ENCODE measurements around the gene NFU1. TPM values are rescaled to one million over a fixed set of nuclear protein-coding genes. Genes with fewer than 3 reads are reported as not detected.

The NFU1 gene
- total and polyA plus RNA-seq, 2 of the 13 experiments (the other 11 are each of a cell fraction or from before 2014, with no cell fraction given) = 39.1 to 84.0 TPM

- TF ChIP-seq LCORL (IDR thresholded peaks at IDR 0.05) (no peak), LCORL (CRISPR knock-in tag; IDR thresholded peaks at IDR 0.05) (peak; percentile 52; the same call in 1 of the 2 replicates), ZNF570 (CRISPR knock-in tag; IDR thresholded peaks at IDR 0.05; ENCODE audit: borderline replicate concordance) (0 out of 2 replicates have a peak, but pooled peaks have one; percentile 71), ZNF749 (CRISPR knock-in tag; IDR thresholded peaks at IDR 0.05; ENCODE audit: borderline replicate concordance) (no peak; the same call in 1 of the 2 replicates), ZNF598 (CRISPR knock-in tag; IDR thresholded peaks at IDR 0.05; ENCODE audit: borderline replicate concordance) (peak; percentile 25; the same call in 1 of the 2 replicates), KLF12 (CRISPR knock-in tag; IDR thresholded peaks at IDR 0.05; ENCODE audit: borderline replicate concordance) (peak; percentile 76; the same call in 1 of the 2 replicates), BRD4 (CRISPR knock-in tag; IDR thresholded peaks at IDR 0.05) (peak; percentile 83), ZNF816 (CRISPR knock-in tag; IDR thresholded peaks at IDR 0.05; ENCODE audit: borderline replicate concordance) (peak; percentile 78; the same call in 1 of the 2 replicates), KMT2B (CRISPR knock-in tag; IDR thresholded peaks at IDR 0.05) (peak; percentile 86), KDM6A (CRISPR knock-in tag; IDR thresholded peaks at IDR 0.05; ENCODE audit: low read depth) (no peak), KLF6 (CRISPR knock-in tag; IDR thresholded peaks at IDR 0.05) (peak; percentile 90), PHB2 (IDR thresholded peaks at IDR 0.05; ENCODE audit: partially characterized antibody) (no peak), ZGPAT (CRISPR knock-in tag; IDR thresholded peaks at IDR 0.05) (peak; percentile 79), FOXM1 (CRISPR knock-in tag; IDR thresholded peaks at IDR 0.05) (peak; percentile 58; the same call in 1 of the 2 replicates), ZNF260 (CRISPR knock-in tag; IDR thresholded peaks at IDR 0.05; ENCODE audit: borderline replicate concordance, low read depth) (no peak), HMG20A (CRISPR knock-in tag; IDR thresholded peaks at IDR 0.05; ENCODE audit: borderline replicate concordance) (no peak; the same call in 1 of the 2 replicates), ZNF20 (CRISPR knock-in tag; IDR thresholded peaks at IDR 0.05) (0 out of 2 replicates have a peak, but pooled peaks have one; percentile 13), MXI1 (IDR thresholded peaks at IDR 0.05; ENCODE audit: borderline replicate concordance, low read depth, low read length) (peak; percentile 89; the same call in 1 of the 3 replicates), NCOR1 (IDR thresholded peaks at IDR 0.05; ENCODE audit: borderline replicate concordance, low read length) (0 out of 2 replicates have a peak, but pooled peaks have one; percentile 14), ZNF616 (CRISPR knock-in tag; IDR thresholded peaks at IDR 0.05; ENCODE audit: low read depth) (peak; percentile 94), JUN (CRISPR knock-in tag; IDR thresholded peaks at IDR 0.05) (peak; percentile 39; the same call in 1 of the 2 replicates), ATM (IDR thresholded peaks at IDR 0.05; ENCODE audit: borderline replicate concordance) (no peak)
- TF ChIP-seq, protein P1, sequence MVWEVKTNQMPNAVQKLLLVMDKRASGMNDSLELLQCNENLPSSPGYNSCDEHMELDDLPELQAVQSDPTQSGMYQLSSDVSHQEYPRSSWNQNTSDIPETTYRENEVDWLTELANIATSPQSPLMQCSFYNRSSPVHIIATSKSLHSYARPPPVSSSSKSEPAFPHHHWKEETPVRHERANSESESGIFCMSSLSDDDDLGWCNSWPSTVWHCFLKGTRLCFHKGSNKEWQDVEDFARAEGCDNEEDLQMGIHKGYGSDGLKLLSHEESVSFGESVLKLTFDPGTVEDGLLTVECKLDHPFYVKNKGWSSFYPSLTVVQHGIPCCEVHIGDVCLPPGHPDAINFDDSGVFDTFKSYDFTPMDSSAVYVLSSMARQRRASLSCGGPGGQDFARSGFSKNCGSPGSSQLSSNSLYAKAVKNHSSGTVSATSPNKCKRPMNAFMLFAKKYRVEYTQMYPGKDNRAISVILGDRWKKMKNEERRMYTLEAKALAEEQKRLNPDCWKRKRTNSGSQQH (CRISPR knock-in tag; IDR thresholded peaks at IDR 0.05; ENCODE audit: low read depth) = no peak
- TF ChIP-seq, protein P2, sequence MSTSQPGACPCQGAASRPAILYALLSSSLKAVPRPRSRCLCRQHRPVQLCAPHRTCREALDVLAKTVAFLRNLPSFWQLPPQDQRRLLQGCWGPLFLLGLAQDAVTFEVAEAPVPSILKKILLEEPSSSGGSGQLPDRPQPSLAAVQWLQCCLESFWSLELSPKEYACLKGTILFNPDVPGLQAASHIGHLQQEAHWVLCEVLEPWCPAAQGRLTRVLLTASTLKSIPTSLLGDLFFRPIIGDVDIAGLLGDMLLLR (CRISPR knock-in tag; IDR thresholded peaks at IDR 0.05) = peak; percentile 87; the same call in 1 of the 2 replicates
Observed at GRCh38 chr2:69386789-69387734, 50.2 kb downstream of the NFU1 start, which contains the start of gene GFPT1 (continued).

Measured in HepG2 (cell line).